LNCaP clone FGC (cell line): ENCODE data around the gene NUDT5.

ENCODE experiments used
- DNase-seq: peaks from one replicate; pipeline ENCODE4 v3.0.0-alpha.2; 2011; ENCODE audit warnings: low read depth
- H3K4me3 ChIP-seq: 2 replicates; pipeline ENCODE4 v1.5.1; 2011; ENCODE audit warnings: mild to moderate bottlenecking, low read depth, low read length, control low read depth
- TF ChIP-seq, protein P1 (sequence below): IDR thresholded peaks from 2 replicates; pipeline ENCODE4 v1.5.1; 2012; ENCODE audit warnings: mild to moderate bottlenecking; ENCODE audit not compliant: control insufficient read depth, insufficient read depth; ENCODE audit errors: extremely low read depth

Gene NUDT5

GRCh38 chr10:12214763-12215218 lies 19.1 kb upstream of the NUDT5 start:
- DNase-seq = no peak
- TF ChIP-seq, protein P1, sequence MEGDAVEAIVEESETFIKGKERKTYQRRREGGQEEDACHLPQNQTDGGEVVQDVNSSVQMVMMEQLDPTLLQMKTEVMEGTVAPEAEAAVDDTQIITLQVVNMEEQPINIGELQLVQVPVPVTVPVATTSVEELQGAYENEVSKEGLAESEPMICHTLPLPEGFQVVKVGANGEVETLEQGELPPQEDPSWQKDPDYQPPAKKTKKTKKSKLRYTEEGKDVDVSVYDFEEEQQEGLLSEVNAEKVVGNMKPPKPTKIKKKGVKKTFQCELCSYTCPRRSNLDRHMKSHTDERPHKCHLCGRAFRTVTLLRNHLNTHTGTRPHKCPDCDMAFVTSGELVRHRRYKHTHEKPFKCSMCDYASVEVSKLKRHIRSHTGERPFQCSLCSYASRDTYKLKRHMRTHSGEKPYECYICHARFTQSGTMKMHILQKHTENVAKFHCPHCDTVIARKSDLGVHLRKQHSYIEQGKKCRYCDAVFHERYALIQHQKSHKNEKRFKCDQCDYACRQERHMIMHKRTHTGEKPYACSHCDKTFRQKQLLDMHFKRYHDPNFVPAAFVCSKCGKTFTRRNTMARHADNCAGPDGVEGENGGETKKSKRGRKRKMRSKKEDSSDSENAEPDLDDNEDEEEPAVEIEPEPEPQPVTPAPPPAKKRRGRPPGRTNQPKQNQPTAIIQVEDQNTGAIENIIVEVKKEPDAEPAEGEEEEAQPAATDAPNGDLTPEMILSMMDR = peak; percentile 57
- no peak overlapping the region for H3K4me3 ChIP-seq

- TF ChIP-seq, protein P1 = no peak
- no peak for DNase-seq
- H3K4me3 ChIP-seq = no peak overlapping the region
Measured at GRCh38 chr10:12214093-12214492, 18.4 kb upstream of the NUDT5 start.

DNA sequence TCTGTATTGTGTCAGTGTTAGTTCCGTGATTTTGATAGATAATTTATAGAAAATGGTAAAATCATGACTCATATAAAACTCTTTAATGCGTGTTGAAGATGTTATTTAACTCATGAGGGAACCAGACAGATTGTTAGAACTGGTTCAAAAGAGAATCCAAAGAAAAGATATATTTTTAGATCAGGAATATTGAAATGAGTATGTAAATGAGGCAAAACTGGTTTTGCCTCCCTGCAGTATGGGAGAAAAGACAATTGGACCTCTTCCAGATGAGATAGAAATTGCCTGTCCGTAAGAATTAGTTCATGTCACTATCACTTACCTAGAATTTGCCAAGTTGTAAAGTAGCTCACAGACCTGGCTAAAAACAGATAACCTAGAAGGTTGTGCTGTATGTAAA lies 17.9 kb upstream of the NUDT5 start:
- TF ChIP-seq, protein P1 = no peak
- no peak for DNase-seq
- no peak overlapping the region for H3K4me3 ChIP-seq

GRCh38 chr10:12212454-12212853 lies 16.8 kb upstream of the NUDT5 start:
- TF ChIP-seq, protein P1 = no peak
- DNase-seq = no peak

GRCh38 chr10:12208460-12208859 lies 12.8 kb upstream of the NUDT5 start:
- H3K4me3 ChIP-seq = no peak overlapping the region
- DNase-seq = no peak
- TF ChIP-seq, protein P1 = no peak

More at GRCh38 chr10:12212454-12212853, 16.8 kb upstream of the NUDT5 start:
- H3K4me3 ChIP-seq = no peak overlapping the region

GRCh38 chr10:12207114-12207513 lies 11.4 kb upstream of the NUDT5 start:
- no peak for DNase-seq
- no peak overlapping the region for H3K4me3 ChIP-seq
- TF ChIP-seq, protein P1 = no peak

- TF ChIP-seq, protein P1 = no peak
- H3K4me3 ChIP-seq = no peak overlapping the region
- DNase-seq = no peak
Measured at GRCh38 chr10:12205082-12205481, 9.4 kb upstream of the NUDT5 start.
